Skeletal muscle satellite cell (primary cell): ENCODE data around the gene SV2C. TPM values are rescaled to one million over a fixed set of nuclear protein-coding genes. Genes with fewer than 3 reads are reported as not detected.
"Not testable (repeated sequence)": the region's sequence is repeated elsewhere in the genome, so short reads cannot be mapped to it uniquely, and the experiment has no call there.

Source experiments
- H3K27me3 ChIP-seq: 2 replicates; pipeline ENCODE4 v1.7.0; 2013; ENCODE audit warnings: low read length; ENCODE audit not compliant: control insufficient read depth, insufficient read depth
- H3K36me3 ChIP-seq: 2 replicates; pipeline ENCODE4 v1.7.0; 2013; ENCODE audit warnings: mild to moderate bottlenecking, control low read depth, low read length; ENCODE audit not compliant: insufficient read depth
- H3K4me1 ChIP-seq: 2 replicates; pipeline ENCODE4 v1.7.0; 2013; ENCODE audit warnings: low read length; ENCODE audit not compliant: control insufficient read depth, insufficient read depth
- H3K4me2 ChIP-seq: 2 replicates; pipeline ENCODE4 v1.7.0; 2013; ENCODE audit warnings: mild to moderate bottlenecking, low read length
- H3K4me3 ChIP-seq: 2 replicates; pipeline ENCODE4 v1.7.0; 2013; ENCODE audit warnings: low read length
- H3K9ac ChIP-seq: 2 replicates; pipeline ENCODE4 v1.7.0; 2013; ENCODE audit warnings: mild to moderate bottlenecking, low read depth, low read length, moderate library complexity
- H3K9me3 ChIP-seq: replicated peaks from 2 replicates; pipeline ENCODE4 v1.7.0; 2013; ENCODE audit warnings: mild to moderate bottlenecking, control low read depth, low read length
- total RNA-seq: library from RNA; depleted of rRNA; stranded (reverse); fragments of >200 nt; gene quantifications from 2 replicates; pipeline ENCODE4 v1.2.3, GENCODE V29; 2012; rRNA removed

SV2C gene
- total RNA-seq: not detected in 2 replicates

GRCh38 chr5:76082772-76083554 is at the start of gene SV2C:
Gene SV2C (plus strand): TSS chr5:76083383. CDS start chr5:76131751, 48,368 bp downstream.
- Histone ChIP-seq H3K36me3 (no peaks in the 10 kb centered on the region), H3K4me3 (no peak within 1 kb of the TSS), H3K9me3 (no peaks in the 10 kb centered on the region), H3K4me2 (peak within 1 kb of the TSS; percentile 47), H3K27me3 (peaks cover 56% of the 10 kb centered on the region), H3K4me1 (no peaks in the 10 kb centered on the region), H3K9ac (no peak within 1 kb of the TSS)

GRCh38 chr5:76037736-76038151 is 45.4 kb upstream of the SV2C start:
- H3K27me3 ChIP-seq, H3K4me1 ChIP-seq, H3K4me2 ChIP-seq, H3K9me3 ChIP-seq, H3K36me3 ChIP-seq, H3K9ac ChIP-seq, H3K4me3 ChIP-seq: not testable (repeated sequence)

GRCh38 chr5:76038212-76038611 is 45.0 kb upstream of the SV2C start:
- Histone ChIP-seq H3K4me3 (no peak overlapping the region), H3K36me3 (no peaks in the 10 kb centered on the region), H3K9ac (no peak overlapping the region), H3K4me1 (no peaks in the 10 kb centered on the region), H3K9me3 (no peaks in the 10 kb centered on the region), H3K4me2 (no peak overlapping the region), H3K27me3 (no peaks in the 10 kb centered on the region)

GRCh38 chr5:76040806-76041205 is 42.4 kb upstream of the SV2C start:
- H3K27me3 ChIP-seq: no peaks in the 10 kb centered on the region
- H3K9me3 ChIP-seq: no peaks in the 10 kb centered on the region
- no peak overlapping the region for H3K4me2 ChIP-seq
- H3K4me1 ChIP-seq: no peaks in the 10 kb centered on the region
- H3K36me3 ChIP-seq: no peaks in the 10 kb centered on the region
- no peak overlapping the region for H3K4me3 ChIP-seq
- no peak overlapping the region for H3K9ac ChIP-seq

GRCh38 chr5:76041863-76042262 is 41.3 kb upstream of the SV2C start:
- Histone ChIP-seq H3K36me3 (no peaks in the 10 kb centered on the region), H3K4me2 (no peak overlapping the region), H3K4me1 (no peaks in the 10 kb centered on the region), H3K4me3 (no peak overlapping the region), H3K27me3 (no peaks in the 10 kb centered on the region), H3K9me3 (no peaks in the 10 kb centered on the region), H3K9ac (no peak overlapping the region)

GRCh38 chr5:76046741-76047140 is 36.4 kb upstream of the SV2C start:
- H3K4me2 ChIP-seq: no peak overlapping the region
- no peaks in the 10 kb centered on the region for H3K4me1 ChIP-seq
- H3K27me3 ChIP-seq: no peaks in the 10 kb centered on the region
- H3K9me3 ChIP-seq: peaks cover 3% of the 10 kb centered on the region
- no peak overlapping the region for H3K4me3 ChIP-seq
- H3K36me3 ChIP-seq: no peaks in the 10 kb centered on the region
- H3K9ac ChIP-seq: no peak overlapping the region

- Histone ChIP-seq H3K4me3 (no peak overlapping the region), H3K4me1 (no peaks in the 10 kb centered on the region), H3K9ac (no peak overlapping the region), H3K4me2 (no peak overlapping the region), H3K27me3 (no peaks in the 10 kb centered on the region), H3K36me3 (no peaks in the 10 kb centered on the region), H3K9me3 (peaks cover 3% of the 10 kb centered on the region)
These were observed 33.0 kb upstream of the SV2C start for GRCh38 chr5:76050134-76050533.

- H3K9ac ChIP-seq: no peak overlapping the region
- no peak overlapping the region for H3K4me2 ChIP-seq
- H3K4me1 ChIP-seq: no peaks in the 10 kb centered on the region
- peaks cover 2% of the 10 kb centered on the region for H3K9me3 ChIP-seq
- H3K27me3 ChIP-seq: no peaks in the 10 kb centered on the region
- H3K36me3 ChIP-seq: no peaks in the 10 kb centered on the region
- no peak overlapping the region for H3K4me3 ChIP-seq
These were observed 20.6 kb upstream of the SV2C start for GRCh38 chr5:76062502-76063041.

GRCh38 chr5:76065258-76065657 is 17.9 kb upstream of the SV2C start:
- peaks cover 2% of the 10 kb centered on the region for H3K9me3 ChIP-seq
- no peak overlapping the region for H3K9ac ChIP-seq
- H3K27me3 ChIP-seq: no peaks in the 10 kb centered on the region
- H3K4me3 ChIP-seq: no peak overlapping the region
- H3K4me2 ChIP-seq: no peak overlapping the region
- H3K4me1 ChIP-seq: no peaks in the 10 kb centered on the region
- no peaks in the 10 kb centered on the region for H3K36me3 ChIP-seq

- H3K9ac ChIP-seq: no peak overlapping the region
- H3K4me1 ChIP-seq: no peaks in the 10 kb centered on the region
- no peaks in the 10 kb centered on the region for H3K36me3 ChIP-seq
- no peaks in the 10 kb centered on the region for H3K9me3 ChIP-seq
- no peak overlapping the region for H3K4me3 ChIP-seq
- no peaks in the 10 kb centered on the region for H3K27me3 ChIP-seq
- no peak overlapping the region for H3K4me2 ChIP-seq
These were observed 14.0 kb upstream of the SV2C start for GRCh38 chr5:76069061-76069735.

- H3K4me3 ChIP-seq: no peak overlapping the region
- no peaks in the 10 kb centered on the region for H3K36me3 ChIP-seq
- no peak overlapping the region for H3K4me2 ChIP-seq
- no peak overlapping the region for H3K9ac ChIP-seq
- peaks cover 2% of the 10 kb centered on the region for H3K27me3 ChIP-seq
- H3K9me3 ChIP-seq: no peaks in the 10 kb centered on the region
- no peaks in the 10 kb centered on the region for H3K4me1 ChIP-seq
These were observed 8.6 kb upstream of the SV2C start for GRCh38 chr5:76074487-76075065.
